ENCODE measurements around the gene PDE12.

PDE12 gene

GRCh38 chr3:57544181-57545125 lies 11.6 kb upstream of the PDE12 start, which contains the start of gene DNAH12:
TSS of gene DNAH12 (minus strand) at chr3:57544344. CDS start at chr3:57542870, 1,474 bp downstream.
- no peak for TF ChIP-seq CTCF (IDR thresholded peaks at IDR 0.05)
- no peak for TF ChIP-seq ZFX (IDR thresholded peaks at IDR 0.05; ENCODE audit: borderline replicate concordance)
- H3K27ac ChIP-seq: no peak within 1 kb of the TSS

DNA sequence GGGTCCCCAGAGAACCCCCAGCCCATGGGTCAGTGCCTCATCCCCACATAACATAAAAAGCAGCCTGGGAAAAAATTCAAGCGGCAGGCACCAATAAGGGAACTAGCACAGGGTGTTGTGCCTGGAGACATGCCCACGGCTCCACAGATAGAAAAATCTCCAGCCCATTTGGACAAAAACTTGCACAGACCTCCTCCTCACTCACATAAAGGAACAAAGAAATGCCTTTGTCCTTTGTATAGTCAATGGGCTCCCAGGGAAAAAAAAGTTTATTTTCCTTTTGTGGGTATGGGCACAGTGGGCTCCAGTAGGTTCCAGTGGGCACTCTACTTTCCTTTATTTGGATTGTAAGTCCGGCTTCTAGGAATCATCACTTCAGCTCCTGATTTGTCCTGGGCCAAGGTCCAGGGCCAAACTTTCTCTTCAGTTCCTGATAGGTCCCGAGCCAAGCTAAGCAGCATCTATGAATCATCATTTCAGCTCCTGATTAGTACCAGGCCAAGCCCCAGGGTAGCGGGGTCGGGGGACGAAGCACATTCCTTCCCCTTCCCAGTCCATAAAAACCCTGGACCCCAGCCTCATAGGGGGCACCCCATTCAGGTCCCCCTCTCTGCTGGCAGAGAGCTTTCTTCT lies 10.3 kb upstream of the PDE12 start:
- H3K27ac ChIP-seq: no peak overlapping the region
- no peak for TF ChIP-seq CTCF (IDR thresholded peaks at IDR 0.05)
- no peak for TF ChIP-seq ZFX (IDR thresholded peaks at IDR 0.05; ENCODE audit: borderline replicate concordance)

DNA sequence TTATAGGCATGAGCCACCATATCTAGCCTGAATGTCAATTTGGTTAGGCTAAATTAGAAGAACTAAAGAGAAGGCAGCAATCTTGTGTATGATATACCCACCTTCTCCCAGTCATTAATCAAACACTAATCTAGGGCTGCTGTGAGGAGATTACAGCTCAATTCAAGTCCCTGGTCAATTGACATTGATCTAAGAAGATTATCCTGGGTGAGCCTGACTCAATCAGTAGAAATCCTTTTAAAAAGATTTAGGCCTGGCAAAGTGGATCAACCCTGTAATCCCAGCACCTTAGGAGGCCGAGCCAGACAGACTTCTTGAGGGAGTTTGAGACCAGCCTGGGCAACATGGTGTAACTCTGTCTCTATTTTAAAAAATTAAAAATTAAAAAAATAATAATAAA lies 9.5 kb upstream of the PDE12 start:
- TF ChIP-seq ZFX (IDR thresholded peaks at IDR 0.05; ENCODE audit: borderline replicate concordance) (no peak), CTCF (IDR thresholded peaks at IDR 0.05) (no peak)
- H3K27ac ChIP-seq: no peak overlapping the region

- TF ChIP-seq CTCF (IDR thresholded peaks at IDR 0.05): no peak
- peak overlapping the region; percentile 94 for H3K27ac ChIP-seq
These were observed 768 bp upstream of the PDE12 start for GRCh38 chr3:57555306-57555705.

- H3K27ac ChIP-seq: peak overlapping the region; percentile 94
These were observed 498 bp downstream of the PDE12 start for GRCh38 chr3:57556459-57557084.

DNA sequence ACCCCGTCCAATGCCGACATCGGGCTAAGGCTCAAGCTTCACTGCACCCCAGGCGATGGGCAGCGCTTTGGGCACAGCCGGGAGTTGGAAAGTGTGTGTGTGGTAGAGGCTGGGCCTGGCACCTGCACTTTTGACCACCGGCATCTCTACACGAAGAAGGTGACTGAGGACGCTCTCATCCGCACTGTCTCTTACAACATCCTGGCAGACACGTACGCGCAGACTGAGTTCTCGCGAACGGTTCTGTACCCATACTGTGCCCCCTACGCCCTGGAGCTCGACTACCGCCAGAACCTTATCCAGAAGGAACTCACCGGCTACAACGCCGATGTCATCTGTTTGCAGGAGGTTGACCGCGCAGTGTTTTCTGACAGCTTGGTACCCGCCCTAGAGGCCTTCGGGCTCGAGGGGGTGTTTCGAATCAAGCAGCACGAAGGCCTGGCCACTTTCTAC lies 1.0 kb downstream of the PDE12 start:
- TF ChIP-seq CTCF (IDR thresholded peaks at IDR 0.05) (no peak), ZFX (IDR thresholded peaks at IDR 0.05; ENCODE audit: borderline replicate concordance) (no peak)
- peak overlapping the region; percentile 94 for H3K27ac ChIP-seq

More at GRCh38 chr3:57556459-57557084, 498 bp downstream of the PDE12 start:
- TF ChIP-seq CTCF (IDR thresholded peaks at IDR 0.05): no peak
- no peak for TF ChIP-seq ZFX (IDR thresholded peaks at IDR 0.05; ENCODE audit: borderline replicate concordance)
